C4-2B (cell line): ENCODE data around the gene ARHGAP1.

ENCODE experiments used
- CTCF ChIP-seq: fragments of 450-650 bp; conservative IDR thresholded peaks from 2 replicates; pipeline ENCODE4 v1.5.1; 2017; ENCODE audit warnings: mild to moderate bottlenecking
- ZFX ChIP-seq: fragments of 450-650 bp; IDR thresholded peaks from 2 replicates; pipeline ENCODE4 v1.6.1; 2017

GRCh38 chr11:46731545-46731944 lies 31.1 kb upstream of the ARHGAP1 start:
- TF ChIP-seq CTCF (no peak), ZFX (no peak)
